Lower leg skin (tissue), 3 donors: ENCODE measurements around the gene HOXA9.

Experiments
- POLR2A ChIP-seq, 2 donors: fragments of 450-650 bp; IDR thresholded peaks; one replicate each; pipeline ENCODE4 v1.6.1; 2016 to 2017; ENCODE audit warnings: antibody characterized with exemption in 2 of 2, mild to moderate bottlenecking in 1 of 2, moderate library complexity in 1 of 2
- TF ChIP-seq, protein P1 (sequence below), 3 donors: fragments of 450-650 bp; IDR thresholded peaks; one replicate each; pipeline ENCODE4 v1.5.1; 2016; ENCODE audit warnings: antibody characterized with exemption in 3 of 3, mild to moderate bottlenecking in 3 of 3, moderate library complexity in 2 of 3

- TF ChIP-seq, protein P1, sequence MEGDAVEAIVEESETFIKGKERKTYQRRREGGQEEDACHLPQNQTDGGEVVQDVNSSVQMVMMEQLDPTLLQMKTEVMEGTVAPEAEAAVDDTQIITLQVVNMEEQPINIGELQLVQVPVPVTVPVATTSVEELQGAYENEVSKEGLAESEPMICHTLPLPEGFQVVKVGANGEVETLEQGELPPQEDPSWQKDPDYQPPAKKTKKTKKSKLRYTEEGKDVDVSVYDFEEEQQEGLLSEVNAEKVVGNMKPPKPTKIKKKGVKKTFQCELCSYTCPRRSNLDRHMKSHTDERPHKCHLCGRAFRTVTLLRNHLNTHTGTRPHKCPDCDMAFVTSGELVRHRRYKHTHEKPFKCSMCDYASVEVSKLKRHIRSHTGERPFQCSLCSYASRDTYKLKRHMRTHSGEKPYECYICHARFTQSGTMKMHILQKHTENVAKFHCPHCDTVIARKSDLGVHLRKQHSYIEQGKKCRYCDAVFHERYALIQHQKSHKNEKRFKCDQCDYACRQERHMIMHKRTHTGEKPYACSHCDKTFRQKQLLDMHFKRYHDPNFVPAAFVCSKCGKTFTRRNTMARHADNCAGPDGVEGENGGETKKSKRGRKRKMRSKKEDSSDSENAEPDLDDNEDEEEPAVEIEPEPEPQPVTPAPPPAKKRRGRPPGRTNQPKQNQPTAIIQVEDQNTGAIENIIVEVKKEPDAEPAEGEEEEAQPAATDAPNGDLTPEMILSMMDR (IDR thresholded peaks at IDR 0.05), result no peak
- no peak for TF ChIP-seq POLR2A (IDR thresholded peaks at IDR 0.05)
Measured at GRCh38 chr7:27187475-27188385, 22.4 kb upstream of the HOXA9 start.
